HL-60/S4 (cell line): Measurements from ENCODE around the gene AGAP3.

Experiments used
- in situ Hi-C: fragments of 300-500 bp; cut with MboI; formaldehyde crosslinking; loops from 2 replicates; pipeline ENCODE4 v1.14.3; 2022; ENCODE audit warnings: low sequenced_read_pairs

AGAP3 gene

GRCh38 chr7:151179287-151179860 is 93.1 kb downstream of the AGAP3 start:
- in situ Hi-C loops = no loop called here

- in situ Hi-C loops = no loop called here
These were observed 93.7 kb downstream of the AGAP3 start for GRCh38 chr7:151179946-151180345.

- in situ Hi-C loops = no loop called here
These were observed 94.7 kb downstream of the AGAP3 start for GRCh38 chr7:151181011-151181431.

GRCh38 chr7:151185762-151186639 is 99.7 kb downstream of the AGAP3 start:
- in situ Hi-C loops = no loop called here

DNA sequence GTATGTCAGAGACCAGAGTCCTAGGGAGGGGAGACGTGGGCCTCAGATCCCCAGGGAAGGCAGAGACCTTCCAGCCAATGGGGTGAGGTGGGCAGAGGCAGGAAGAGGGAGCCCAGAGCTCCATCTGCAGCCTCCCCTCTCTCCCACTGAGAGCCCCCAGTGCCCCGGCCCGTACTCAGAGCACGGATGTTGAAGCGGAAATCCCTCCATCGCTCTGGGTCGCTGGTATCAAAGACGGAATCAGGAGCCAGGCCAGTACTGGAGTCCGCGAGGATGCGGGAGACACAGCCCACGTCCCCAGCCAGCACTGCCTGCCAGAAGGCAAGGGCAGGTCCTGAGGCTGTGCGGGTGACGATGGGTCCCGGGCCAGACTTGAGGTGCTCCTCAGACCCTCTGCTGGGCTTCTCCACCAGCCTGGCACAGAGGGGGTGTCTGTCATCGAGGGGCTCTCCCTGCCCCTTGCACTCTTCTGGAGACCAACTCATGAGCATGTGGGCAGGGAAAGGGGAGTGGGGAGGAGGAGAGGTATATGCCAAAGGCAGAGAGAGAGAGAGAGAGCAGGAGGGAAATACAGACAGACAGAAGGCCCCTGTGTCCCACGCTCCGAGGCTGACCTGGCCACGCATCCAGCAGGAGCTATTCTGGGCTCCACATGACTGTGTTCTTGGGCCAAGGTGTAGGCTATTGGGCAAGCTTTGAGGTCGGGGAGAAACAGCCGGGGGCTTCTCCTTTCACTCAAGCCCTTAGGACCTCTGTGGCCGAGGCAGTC is 100.5 kb downstream of the AGAP3 start, which contains the start of gene ASB10:
Gene ASB10, minus strand, starts transcription at position 611 of the 769 bp plus-strand sequence. Its CDS starts 120 bp downstream, at position 491.
- in situ Hi-C loops = no loop called here

DNA sequence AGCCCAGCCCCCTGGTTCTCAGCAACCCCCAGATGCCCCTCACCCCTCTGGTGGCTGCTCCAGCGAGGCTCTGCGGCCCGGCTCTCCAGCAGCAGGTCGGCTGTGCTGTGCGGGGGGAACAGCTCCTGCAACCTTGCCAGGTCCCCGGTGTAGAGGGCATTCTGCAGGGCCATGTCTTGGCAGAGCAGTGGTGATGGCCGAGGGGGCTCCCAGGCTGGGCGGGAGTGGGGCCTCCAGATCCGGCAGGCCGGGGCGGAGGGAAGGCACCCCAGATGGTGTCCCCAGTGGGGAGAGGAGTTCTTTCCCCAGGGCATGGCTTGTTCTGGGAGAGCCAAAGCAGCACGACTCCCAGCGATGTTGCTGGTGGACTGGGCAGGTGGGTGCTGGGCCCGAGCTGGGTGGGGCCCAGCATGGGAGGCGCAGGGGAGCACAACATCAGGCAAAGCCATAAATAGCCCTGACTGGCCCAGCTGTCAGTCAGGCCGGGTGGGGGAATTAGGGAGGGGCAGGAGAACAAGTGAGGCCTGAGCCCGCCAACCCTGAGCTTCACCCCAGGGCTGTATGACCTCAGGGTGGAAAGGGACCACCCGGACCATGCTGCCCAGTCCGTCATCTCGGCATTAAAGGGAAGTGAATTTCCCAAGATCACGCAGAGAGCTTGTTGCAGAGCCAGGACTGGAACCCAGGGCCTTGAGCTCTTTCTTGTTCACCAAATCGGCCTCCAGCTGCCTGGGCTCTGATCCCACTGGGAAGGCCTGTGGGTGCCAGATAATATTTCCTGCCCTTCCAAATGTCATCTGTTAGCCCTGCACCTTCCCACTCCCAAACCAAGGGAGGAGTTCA is 101.4 kb downstream of the AGAP3 start:
- in situ Hi-C loops = no loop called here

DNA sequence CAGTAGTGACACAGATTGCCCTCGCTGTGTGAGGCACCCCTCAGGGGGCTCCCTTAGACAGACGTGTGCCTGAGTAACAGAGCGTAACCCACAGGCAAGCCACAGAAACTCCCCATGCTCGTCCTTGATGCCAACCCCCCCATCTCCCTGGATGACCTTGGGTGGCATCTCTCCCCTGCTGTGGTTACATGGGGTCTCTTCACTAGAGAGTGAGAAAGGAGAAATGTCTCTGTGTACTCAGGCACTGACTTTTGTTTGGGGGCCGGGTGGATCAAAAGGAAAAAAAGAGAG is 101.9 kb downstream of the AGAP3 start:
- in situ Hi-C loops = no loop called here

DNA sequence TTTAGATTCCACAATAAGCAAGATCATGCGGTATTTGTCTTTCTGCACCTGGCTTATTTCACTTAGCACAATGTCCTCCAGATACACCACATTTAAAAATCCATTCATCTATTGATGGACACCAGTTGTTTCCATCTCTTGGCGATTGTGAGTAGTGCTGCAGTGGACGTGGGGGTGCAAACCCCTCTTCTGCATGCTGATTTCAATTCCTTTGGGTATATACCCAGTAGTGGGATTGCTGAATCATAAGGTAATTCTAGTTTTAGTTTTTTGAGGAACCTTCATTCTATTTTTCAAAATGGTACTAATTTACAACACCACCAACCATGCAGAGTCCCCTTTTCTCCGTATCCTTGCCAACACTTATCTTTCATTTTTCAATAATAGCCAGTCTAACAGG is 102.8 kb downstream of the AGAP3 start:
- in situ Hi-C loops = no loop called here

DNA sequence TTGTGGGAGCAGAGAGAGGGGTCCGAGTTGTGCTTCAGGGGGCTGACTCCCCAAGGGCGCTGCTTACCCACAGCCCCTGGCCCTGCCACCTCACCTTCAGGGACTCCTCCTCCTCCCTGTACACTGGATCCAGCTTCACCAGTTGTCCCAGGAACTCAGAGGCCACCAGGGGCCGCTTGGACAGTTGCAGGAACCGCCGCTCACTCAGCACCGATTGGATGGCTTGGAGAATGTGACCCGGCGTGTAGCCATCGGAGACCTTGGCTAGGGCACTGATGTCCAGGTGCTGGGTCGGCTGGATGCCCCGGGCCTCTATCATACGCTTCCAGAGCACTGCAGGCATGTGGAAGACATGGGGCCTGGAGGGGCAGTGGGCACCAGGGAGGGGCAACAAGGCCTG is 105.3 kb downstream of the AGAP3 start:
- in situ Hi-C loops = no loop called here

DNA sequence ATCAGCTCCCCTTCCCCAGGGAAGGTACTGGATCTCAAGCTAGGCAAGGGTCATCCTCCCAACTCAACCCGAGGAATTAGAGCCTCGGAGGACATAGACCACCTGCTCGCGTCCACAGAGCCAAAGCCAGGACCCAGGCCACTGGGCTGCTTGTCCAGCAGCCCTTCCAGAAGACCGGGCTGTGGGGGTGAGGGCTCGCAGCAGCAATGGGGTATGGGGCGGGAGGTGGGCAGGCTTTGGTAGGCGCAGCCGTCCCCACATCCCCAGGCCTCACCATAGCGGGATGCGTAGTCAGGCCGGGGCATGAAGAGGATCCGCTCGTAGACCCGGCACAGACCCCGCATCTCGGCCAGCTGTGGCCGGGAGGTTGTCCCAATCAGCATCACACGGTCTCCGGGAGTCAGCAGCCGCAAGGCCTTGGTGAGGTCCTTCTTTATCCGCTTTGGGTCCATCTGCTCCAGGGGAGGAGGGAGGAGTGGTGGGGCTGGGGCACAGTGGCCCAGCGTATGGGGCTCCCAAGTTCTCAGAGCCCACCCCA is 105.8 kb downstream of the AGAP3 start:
- in situ Hi-C loops = no loop called here

GRCh38 chr7:151193203-151193978 is 107.1 kb downstream of the AGAP3 start:
- in situ Hi-C loops = no loop called here
